Measurements from ENCODE around the gene TMEM109. TPM values are rescaled to one million over a fixed set of nuclear protein-coding genes. Genes with fewer than 3 reads are reported as not detected.

Gene TMEM109
- total and polyA plus RNA-seq, 2 of the 8 experiments (the other 6 are each of a cell fraction or from before 2014, with no cell fraction given), result 27.3 to 30.3 TPM

DNA sequence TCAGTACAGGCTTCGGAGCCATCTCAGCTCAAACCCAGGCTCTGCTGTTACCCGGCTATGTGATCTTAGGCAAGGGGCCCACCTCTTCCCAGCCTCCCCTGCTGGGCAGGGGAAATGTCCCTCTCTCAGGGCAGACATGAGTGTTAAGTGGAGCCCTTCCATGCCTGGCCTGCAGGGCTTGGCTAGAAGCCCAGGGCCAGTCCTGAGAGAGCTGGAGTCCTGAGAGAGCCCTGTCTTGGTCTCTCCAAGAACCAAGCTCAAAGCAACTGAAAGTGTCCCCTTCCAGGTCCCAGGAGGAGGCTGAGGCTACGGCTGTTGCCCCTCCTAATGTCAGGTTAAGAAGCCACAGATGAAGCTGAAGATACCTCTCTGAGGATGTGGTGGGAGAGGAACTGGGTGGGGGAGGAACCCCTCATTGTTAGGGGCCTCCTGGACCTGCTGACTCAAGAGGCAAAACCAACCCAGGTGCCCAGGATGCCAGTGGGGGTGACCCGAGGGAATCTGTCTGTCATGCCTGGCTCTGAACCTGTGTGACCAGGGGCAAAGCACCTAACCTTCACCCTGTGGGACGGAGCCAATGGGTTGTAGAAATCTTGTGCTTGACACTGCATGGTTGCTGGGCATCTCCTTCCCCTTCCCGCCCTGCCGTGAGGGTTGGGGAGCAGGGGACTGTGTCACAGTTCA, 42.4 kb upstream of the TMEM109 start:
- H2BK12ac ChIP-seq (ENCODE audit: low read depth, low read length), result no peak overlapping the region
- H3K23ac ChIP-seq (ENCODE audit: insufficient read length), result no peak overlapping the region
- POLR2A ChIA-PET (ENCODE audit: partially characterized antibody), result interaction anchor here (0.8 to 1.1 kb wide), 2 partner anchors 16 to 28 kb away, joined by 3 to 5 read pairs; partner anchors contain the start of gene PTGDR2
- no peak overlapping the region for H2BK20ac ChIP-seq (ENCODE audit: low read length)
- H3K27ac ChIP-seq (ENCODE audit: low read depth, low read length), result no peak overlapping the region
- H2AFZ ChIP-seq (ENCODE audit: low read length), result no peak overlapping the region
- DNase-seq (ENCODE audit: low read depth in 1 of 2, low spot score in 2 of 2) (no peak), FAIRE-seq (no peak)
- no peaks in the 10 kb centered on the region for H3K36me3 ChIP-seq (ENCODE audit: control insufficient read depth in 2 of 4, insufficient read depth in 4 of 4, low read length in 3 of 4)
- no peaks in the 10 kb centered on the region for H4K20me1 ChIP-seq (replicated peaks in 1 of 2; ENCODE audit: control insufficient read depth in 1 of 2, insufficient read depth in 2 of 2, low read length in 2 of 2)
- no peak overlapping the region for H3K18ac ChIP-seq (ENCODE audit: extremely low read depth, low read length)
- H3K79me2 ChIP-seq (ENCODE audit: control insufficient read depth in 1 of 2, insufficient read depth in 2 of 2, low read length in 2 of 2), result no peaks in the 10 kb centered on the region
- no peak overlapping the region for H2BK120ac ChIP-seq (replicated peaks; ENCODE audit: low read depth, low read length)
- H3K14ac ChIP-seq (ENCODE audit: insufficient read length), result no peak overlapping the region
- no peak overlapping the region for H3K4me2 ChIP-seq (ENCODE audit: insufficient read depth in 1 of 2, low read depth in 2 of 2, low read length in 2 of 2)
- no peak overlapping the region for H3K4ac ChIP-seq (replicated peaks; ENCODE audit: insufficient read length, low read depth, low read length)
- WGBS, 2 experiments (ENCODE audit: extremely low coverage in 1 of 2, insufficient coverage in 1 of 2, insufficient read length in 1 of 2, insufficient replicate concordance in 2 of 2, low coverage in 1 of 2, low lambda C conversion rate in 2 of 2, missing lambda C conversion rate in 1 of 2), result 89% methylated on average over 7 of the region's 7 CpGs; no CpG with 5 or more reads in 1 of the 2 experiments
- H4K91ac ChIP-seq (replicated peaks; ENCODE audit: insufficient read length, low read length), result no peak overlapping the region
- H3K9me3 ChIP-seq (ENCODE audit: insufficient read depth in 2 of 2, low read depth in 1 of 2, low read length in 1 of 2), result no peaks in the 10 kb centered on the region
- H2BK5ac ChIP-seq (ENCODE audit: low read depth, low read length), result no peak overlapping the region
- no peak overlapping the region for H3K56ac ChIP-seq (replicated peaks; ENCODE audit: insufficient read length, low read depth, low read length)
- H3K23me2 ChIP-seq (ENCODE audit: low read depth, low read length), result no peaks in the 10 kb centered on the region
- no peak overlapping the region for H2BK15ac ChIP-seq (ENCODE audit: low read length)
- TF ChIP-seq SAP30 (IDR thresholded peaks at IDR 0.05; ENCODE audit: insufficient read depth, insufficient replicate concordance, low read length), result no peak
- TF ChIP-seq TEAD4 (IDR thresholded peaks at IDR 0.05; ENCODE audit: low read depth, low read length), result no peak
- TF ChIP-seq RFX5 (IDR thresholded peaks at IDR 0.05; ENCODE audit: borderline replicate concordance, low read depth, low read length), result no peak
- TF ChIP-seq SP4 (IDR thresholded peaks at IDR 0.05; ENCODE audit: low read length), result no peak
- TF ChIP-seq CEBPB (IDR thresholded peaks at IDR 0.05; ENCODE audit: low read depth, low read length), result no peak
- no peak for TF ChIP-seq SUZ12 (IDR thresholded peaks at IDR 0.05; ENCODE audit: low read length)
- H3K4me1 ChIP-seq (replicated peaks in 1 of 4; ENCODE audit: control insufficient read depth in 3 of 4, insufficient read depth in 4 of 4, low read length in 3 of 4), result peaks cover 0 to 4% (median 0%) of the 10 kb centered on the region in 4 experiments; a peak in 4 of 7 replicates
- no peak overlapping the region for H2AK5ac ChIP-seq (ENCODE audit: low read depth, low read length)
- H4K8ac ChIP-seq (ENCODE audit: extremely low read depth, insufficient read depth, low read length), result no peak overlapping the region
- H4K5ac ChIP-seq (ENCODE audit: insufficient read length, low read depth, low read length), result no peak overlapping the region
- H3K9ac ChIP-seq (replicated peaks in 1 of 4; ENCODE audit: extremely low read depth in 1 of 4, low read depth in 3 of 4, low read length in 3 of 4), result no peak overlapping the region
- no peak overlapping the region for H3K4me3 ChIP-seq (ENCODE audit: extremely low read depth in 1 of 4, insufficient read depth in 2 of 4, low read depth in 3 of 4, low read length in 4 of 4)
- no peaks in the 10 kb centered on the region for H3K79me1 ChIP-seq (ENCODE audit: low read depth, low read length)
- H3K27me3 ChIP-seq (replicated peaks in 1 of 4; ENCODE audit: control insufficient read depth in 3 of 4, extremely low read depth in 1 of 4, insufficient read depth in 3 of 4, low read length in 3 of 4), result no peaks in the 10 kb centered on the region
- CTCF ChIA-PET (ENCODE audit: partially characterized antibody), result interaction anchor here (0.6 to 9.5 kb wide), 12 partner anchors 11 to 160 kb away, joined by 3 to 52 read pairs (median 6); partner anchors contain the start of gene PTGDR2
